ENCODE data around the gene TBX1. TPM values are rescaled to one million over a fixed set of nuclear protein-coding genes. Genes with fewer than 3 reads are reported as not detected.
A peak's percentile ranks its signal among the peaks of the same experiment; 100 is the strongest.

The TBX1 gene
- total RNA-seq, 1 donor from 2014 or later, result 12.9 TPM

DNA sequence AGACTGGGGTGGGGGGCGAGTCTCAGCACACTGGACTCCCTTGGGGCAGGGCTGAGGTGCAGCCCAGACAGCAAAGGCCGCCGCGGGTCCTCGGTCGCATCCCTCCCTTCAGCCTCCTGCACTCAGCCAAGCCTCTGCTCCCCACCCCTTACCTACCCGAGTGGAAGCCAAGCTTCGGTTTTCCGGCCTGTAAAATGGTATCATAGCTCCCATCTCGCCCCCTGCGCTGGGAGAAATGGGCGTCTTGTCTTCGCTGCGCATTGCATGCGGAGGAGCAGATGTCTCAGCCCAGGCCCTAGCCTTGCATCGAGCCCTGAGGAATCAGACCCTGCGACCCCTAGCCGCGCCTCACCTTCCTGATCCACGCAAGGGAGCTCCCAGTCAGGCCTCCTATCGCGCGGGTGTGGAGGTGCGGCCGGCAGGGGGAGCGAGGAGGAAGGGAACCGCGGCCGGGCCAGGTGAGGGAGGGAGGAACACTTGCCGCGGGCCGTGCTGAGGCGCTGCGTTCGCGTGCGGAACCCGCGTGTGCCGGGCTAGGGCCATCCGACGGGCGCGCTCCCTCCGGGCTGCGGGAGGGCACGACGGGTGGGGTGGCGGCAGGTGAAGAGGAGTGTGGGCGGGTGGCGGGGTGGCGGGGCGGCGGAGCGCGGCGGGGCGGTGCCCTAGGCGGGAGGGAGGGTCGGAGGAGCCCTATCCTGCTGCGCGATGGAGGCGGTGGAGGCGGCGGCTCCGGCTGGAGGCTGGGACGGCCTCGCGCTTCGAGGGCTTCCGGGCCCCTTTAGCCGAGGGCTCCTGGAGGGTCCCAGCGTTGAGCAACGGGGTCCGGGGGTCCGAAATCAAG is 4.1 kb upstream of the TBX1 start:
- H3K36me3 ChIP-seq (ENCODE audit: control insufficient read depth, insufficient read depth, low read length), result no peaks in the 10 kb centered on the region
- FAIRE-seq (no peak), DNase-seq (ENCODE audit: low read depth) (peak; percentile 28)
- TF ChIP-seq, protein P1, sequence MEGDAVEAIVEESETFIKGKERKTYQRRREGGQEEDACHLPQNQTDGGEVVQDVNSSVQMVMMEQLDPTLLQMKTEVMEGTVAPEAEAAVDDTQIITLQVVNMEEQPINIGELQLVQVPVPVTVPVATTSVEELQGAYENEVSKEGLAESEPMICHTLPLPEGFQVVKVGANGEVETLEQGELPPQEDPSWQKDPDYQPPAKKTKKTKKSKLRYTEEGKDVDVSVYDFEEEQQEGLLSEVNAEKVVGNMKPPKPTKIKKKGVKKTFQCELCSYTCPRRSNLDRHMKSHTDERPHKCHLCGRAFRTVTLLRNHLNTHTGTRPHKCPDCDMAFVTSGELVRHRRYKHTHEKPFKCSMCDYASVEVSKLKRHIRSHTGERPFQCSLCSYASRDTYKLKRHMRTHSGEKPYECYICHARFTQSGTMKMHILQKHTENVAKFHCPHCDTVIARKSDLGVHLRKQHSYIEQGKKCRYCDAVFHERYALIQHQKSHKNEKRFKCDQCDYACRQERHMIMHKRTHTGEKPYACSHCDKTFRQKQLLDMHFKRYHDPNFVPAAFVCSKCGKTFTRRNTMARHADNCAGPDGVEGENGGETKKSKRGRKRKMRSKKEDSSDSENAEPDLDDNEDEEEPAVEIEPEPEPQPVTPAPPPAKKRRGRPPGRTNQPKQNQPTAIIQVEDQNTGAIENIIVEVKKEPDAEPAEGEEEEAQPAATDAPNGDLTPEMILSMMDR (IDR thresholded peaks at IDR 0.05; ENCODE audit: insufficient read depth, low read length, severe bottlenecking), result peak; percentile 81
- H3K27me3 ChIP-seq (ENCODE audit: control insufficient read depth, insufficient read depth, low read length), result peaks cover 2% of the 10 kb centered on the region
- peak overlapping the region; percentile 33 for H3K4me3 ChIP-seq (ENCODE audit: low read depth, low read length)

DNA sequence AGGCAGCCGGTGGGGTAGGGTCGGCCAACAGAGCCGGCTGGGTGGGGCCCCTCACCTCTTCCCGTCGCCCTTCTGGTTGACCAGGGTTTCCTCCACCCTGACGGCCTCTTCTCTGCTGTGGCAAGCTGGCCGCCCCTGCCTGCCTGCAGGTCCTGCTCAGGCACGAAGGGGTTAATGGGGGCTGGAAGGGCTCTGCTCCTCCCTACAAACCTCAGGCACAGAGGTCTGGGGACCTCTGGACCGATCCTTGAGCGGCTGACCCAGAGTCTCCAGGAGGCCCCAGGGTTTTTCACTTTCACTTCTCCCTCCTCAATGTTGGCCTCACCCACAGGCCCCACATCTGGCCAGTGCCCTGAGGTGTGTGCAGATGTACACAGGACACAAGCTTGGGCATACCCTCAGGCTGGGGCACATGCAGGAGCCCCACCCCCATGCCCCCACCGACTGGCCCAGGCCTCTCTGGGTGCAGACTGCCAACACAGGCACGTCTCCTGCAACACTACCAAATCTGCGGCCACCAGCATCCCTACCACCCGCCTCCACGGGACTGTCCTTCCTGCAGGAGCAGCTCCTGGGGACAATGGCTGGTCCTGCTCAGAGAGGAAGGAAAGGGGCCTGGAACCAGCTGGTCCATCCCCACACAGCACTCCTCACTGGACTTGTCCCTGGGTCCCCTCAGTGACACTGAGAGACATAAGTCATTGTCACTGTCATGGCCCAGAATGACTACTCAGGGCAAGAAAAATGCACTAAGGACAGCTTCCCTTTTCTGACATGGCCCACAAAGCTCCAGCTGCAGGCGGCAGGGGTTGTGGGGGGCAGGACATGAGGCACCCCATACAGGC is 3.2 kb upstream of the TBX1 start:
- DNase-seq (ENCODE audit: low read depth) (no peak), FAIRE-seq (no peak)
- TF ChIP-seq, protein P1 (IDR thresholded peaks at IDR 0.05; ENCODE audit: insufficient read depth, low read length, severe bottlenecking), result no peak
- peak overlapping the region; percentile 33 for H3K4me3 ChIP-seq (ENCODE audit: low read depth, low read length)
- H3K36me3 ChIP-seq (ENCODE audit: control insufficient read depth, insufficient read depth, low read length), result no peaks in the 10 kb centered on the region
- peaks cover 2% of the 10 kb centered on the region for H3K27me3 ChIP-seq (ENCODE audit: control insufficient read depth, insufficient read depth, low read length)

DNA sequence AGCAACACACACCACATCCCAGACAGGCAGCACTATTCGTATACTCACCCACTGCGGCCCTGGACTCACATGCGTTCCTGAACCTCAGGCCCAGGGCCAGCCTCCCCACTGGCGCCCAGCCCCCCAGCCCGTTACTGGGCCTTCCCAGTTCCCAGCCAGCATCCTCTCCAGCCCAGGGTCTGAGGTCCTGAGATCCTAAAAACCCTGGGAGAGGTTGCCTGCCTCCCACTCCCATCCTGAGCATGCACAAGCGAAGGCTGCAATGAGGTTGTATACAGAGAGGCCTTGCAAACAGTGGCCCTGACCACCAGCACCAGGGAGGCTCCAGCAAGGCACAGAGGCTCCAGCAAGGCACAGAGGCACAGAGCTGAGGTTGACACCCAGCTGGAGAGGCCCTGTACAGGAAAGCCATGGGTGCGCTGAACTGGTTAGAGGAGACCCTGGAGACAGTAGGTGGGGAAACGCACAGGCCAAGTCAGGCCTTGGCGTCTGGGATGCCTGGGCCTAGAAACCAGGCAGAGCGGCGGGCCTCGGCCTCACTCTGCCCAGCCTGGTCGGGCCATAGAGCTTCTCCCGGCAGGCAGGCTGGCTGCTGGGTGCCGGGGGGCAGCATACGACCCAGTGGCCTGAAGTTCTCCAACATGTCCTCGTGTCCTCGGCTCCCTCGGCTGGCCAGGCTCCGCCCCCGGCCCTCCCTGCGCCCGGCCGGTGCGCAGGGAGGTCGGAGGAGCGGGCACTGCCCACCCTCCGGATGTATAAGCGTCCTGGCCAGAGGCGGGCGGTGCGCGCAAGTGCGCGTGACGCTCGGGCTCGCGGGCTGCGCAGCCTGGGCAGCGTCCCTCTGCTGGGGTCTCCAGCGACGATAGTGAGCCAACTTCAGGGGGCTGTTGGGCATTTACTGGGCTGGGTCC is 2.3 kb upstream of the TBX1 start:
- Histone ChIP-seq H3K27me3 (ENCODE audit: control insufficient read depth, insufficient read depth, low read length) (peaks cover 2% of the 10 kb centered on the region), H3K4me3 (ENCODE audit: low read depth, low read length) (no peak overlapping the region), H3K36me3 (ENCODE audit: control insufficient read depth, insufficient read depth, low read length) (no peaks in the 10 kb centered on the region)
- TF ChIP-seq, protein P1 (IDR thresholded peaks at IDR 0.05; ENCODE audit: insufficient read depth, low read length, severe bottlenecking), result no peak
- no peak for FAIRE-seq
- DNase-seq (ENCODE audit: low read depth), result no peak

DNA sequence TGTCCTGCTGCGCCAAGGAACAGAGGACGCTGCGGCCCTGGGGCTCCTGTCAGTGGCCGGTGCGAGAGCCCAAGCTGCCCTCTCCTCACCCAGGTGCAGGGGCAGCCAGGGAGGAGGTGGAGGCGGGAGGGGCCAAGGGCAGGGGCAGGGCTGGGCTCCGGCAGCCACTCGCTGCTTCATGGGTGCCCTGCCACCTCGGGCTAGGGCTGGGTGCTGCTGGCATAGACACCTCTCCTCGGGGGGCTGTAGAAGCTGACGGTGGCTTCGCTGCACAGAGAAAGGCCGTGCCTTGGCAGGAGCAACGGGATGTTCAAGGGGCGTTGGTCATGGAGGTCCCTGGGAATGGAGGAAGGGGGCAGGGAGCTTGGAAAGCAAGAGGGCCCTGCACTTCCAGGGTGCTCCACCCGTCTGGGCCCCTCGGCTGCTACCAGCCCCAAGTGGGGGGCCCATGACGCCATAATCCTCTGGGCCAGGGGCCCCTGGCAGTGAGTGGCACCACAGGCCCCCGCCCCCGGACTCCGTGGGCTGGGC is 1.6 kb upstream of the TBX1 start:
- no peak for DNase-seq (ENCODE audit: low read depth)
- TF ChIP-seq, protein P1 (IDR thresholded peaks at IDR 0.05; ENCODE audit: insufficient read depth, low read length, severe bottlenecking), result no peak
- Histone ChIP-seq H3K27me3 (ENCODE audit: control insufficient read depth, insufficient read depth, low read length) (peaks cover 2% of the 10 kb centered on the region), H3K4me3 (ENCODE audit: low read depth, low read length) (peak overlapping the region; percentile 42), H3K36me3 (ENCODE audit: control insufficient read depth, insufficient read depth, low read length) (no peaks in the 10 kb centered on the region)
- no peak for FAIRE-seq

DNA sequence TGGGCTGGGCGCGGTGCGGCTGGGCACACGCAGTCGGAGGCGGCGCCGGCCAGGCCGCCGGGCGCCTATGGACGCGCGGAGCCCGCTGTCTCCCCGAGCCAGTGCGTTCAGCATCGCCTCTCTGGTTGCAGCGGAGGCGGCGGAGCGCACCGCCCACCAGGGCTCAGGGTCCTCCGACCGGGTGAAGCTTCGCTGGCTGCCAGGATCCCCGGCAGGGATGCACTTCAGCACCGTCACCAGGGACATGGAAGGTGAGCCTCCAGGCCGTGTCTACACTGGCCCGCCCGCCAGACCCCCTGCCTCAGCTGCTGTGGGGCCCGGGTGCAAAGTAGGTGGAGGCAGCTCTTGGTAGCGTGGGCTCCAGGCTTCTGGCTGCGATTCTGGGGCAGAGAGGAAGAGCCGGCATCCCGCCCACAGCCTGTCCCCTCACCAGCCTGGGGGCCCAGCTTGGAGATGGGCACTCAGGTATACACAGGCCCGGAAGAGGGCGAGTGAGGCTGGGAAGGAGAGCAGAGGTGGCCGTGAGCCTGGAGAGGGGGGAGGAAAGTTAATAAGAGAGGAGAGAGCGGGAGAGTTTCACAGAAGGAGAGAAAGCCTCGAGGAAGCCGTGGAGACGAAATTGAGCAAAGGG is 1.0 kb upstream of the TBX1 start:
- H3K27me3 ChIP-seq (ENCODE audit: control insufficient read depth, insufficient read depth, low read length), result peaks cover 2% of the 10 kb centered on the region

More for the DNA sequence above, 1.0 kb upstream of the TBX1 start:
- H3K36me3 ChIP-seq (ENCODE audit: control insufficient read depth, insufficient read depth, low read length), result no peaks in the 10 kb centered on the region
- H3K4me3 ChIP-seq (ENCODE audit: low read depth, low read length), result peak overlapping the region; percentile 42
- no peak for FAIRE-seq
- peak; percentile 23 for DNase-seq (ENCODE audit: low read depth)
- TF ChIP-seq, protein P1 (IDR thresholded peaks at IDR 0.05; ENCODE audit: insufficient read depth, low read length, severe bottlenecking), result no peak
